ENCODE measurements around the gene LILRB2. TPM values are rescaled to one million over a fixed set of nuclear protein-coding genes. Genes with fewer than 3 reads are reported as not detected.
"Not testable (repeated sequence)": the region's sequence is repeated elsewhere in the genome, so short reads cannot be mapped to it uniquely, and the experiment has no call there.

The LILRB2 gene
- total RNA-seq, result 3.3 TPM

GRCh38 chr19:54281007-54281728 is at the start of gene LILRB2:
TSS of gene LILRB2 (minus strand) at chr19:54281110. CDS start at chr19:54280496, 614 bp downstream.
- DNase-seq (ENCODE audit: low spot score), result no peak

GRCh38 chr19:54329476-54330165 is 48.7 kb upstream of the LILRB2 start:
- DNase-seq (ENCODE audit: low spot score), result no peak

- DNase-seq (ENCODE audit: low spot score), result not testable (repeated sequence)
Measured at GRCh38 chr19:54328781-54329180, 47.9 kb upstream of the LILRB2 start.

- no peak for DNase-seq (ENCODE audit: low spot score)
Measured at GRCh38 chr19:54325631-54326030, 44.7 kb upstream of the LILRB2 start.

GRCh38 chr19:54325194-54325621 is 44.3 kb upstream of the LILRB2 start:
- peak; percentile 53 for DNase-seq (ENCODE audit: low spot score)

GRCh38 chr19:54324071-54324470 is 43.2 kb upstream of the LILRB2 start:
- DNase-seq (ENCODE audit: low spot score), result no peak

- not testable (repeated sequence) for DNase-seq (ENCODE audit: low spot score)
Measured at GRCh38 chr19:54322934-54323333, 42.0 kb upstream of the LILRB2 start.

- not testable (repeated sequence) for DNase-seq (ENCODE audit: low spot score)
Measured at GRCh38 chr19:54322295-54322694, 41.4 kb upstream of the LILRB2 start.

- DNase-seq (ENCODE audit: low spot score), result no peak
Measured at GRCh38 chr19:54319892-54320670, 39.2 kb upstream of the LILRB2 start.

- DNase-seq (ENCODE audit: low spot score), result no peak
Measured at GRCh38 chr19:54319049-54319448, 38.1 kb upstream of the LILRB2 start.

- no peak for DNase-seq (ENCODE audit: low spot score)
Measured at GRCh38 chr19:54317965-54318240, 37.0 kb upstream of the LILRB2 start.

- no peak for DNase-seq (ENCODE audit: low spot score)
Measured at GRCh38 chr19:54317108-54317964, 36.4 kb upstream of the LILRB2 start.

GRCh38 chr19:54316746-54317107 is 35.8 kb upstream of the LILRB2 start:
- DNase-seq (ENCODE audit: low spot score), result no peak

GRCh38 chr19:54315956-54316355 is 35.0 kb upstream of the LILRB2 start:
- no peak for DNase-seq (ENCODE audit: low spot score)

- DNase-seq (ENCODE audit: low spot score), result no peak
Measured at GRCh38 chr19:54312436-54313377, 31.8 kb upstream of the LILRB2 start, which contains the start of gene LILRA5. TSS of gene LILRA5 (minus strand) at chr19:54313166. CDS start at chr19:54313019, 147 bp downstream.

- no peak for DNase-seq (ENCODE audit: low spot score)
Measured at GRCh38 chr19:54312011-54312410, 31.1 kb upstream of the LILRB2 start.

- DNase-seq (ENCODE audit: low spot score), result no peak
Measured at GRCh38 chr19:54311486-54311885, 30.6 kb upstream of the LILRB2 start.

GRCh38 chr19:54310543-54310942 is 29.6 kb upstream of the LILRB2 start:
- DNase-seq (ENCODE audit: low spot score), result no peak

GRCh38 chr19:54309811-54310210 is 28.9 kb upstream of the LILRB2 start:
- no peak for DNase-seq (ENCODE audit: low spot score)

GRCh38 chr19:54307389-54308020 is 26.6 kb upstream of the LILRB2 start:
- no peak for DNase-seq (ENCODE audit: low spot score)

Data from mucosa of gallbladder (tissue), 1 donor.